AG09319 (cell line): Measurements from ENCODE around the gene BTBD3.

Source experiments
- DNase-seq: peaks from one replicate; pipeline ENCODE4 v3.0.0-alpha.2; 2010; ENCODE audit warnings: low read depth; ENCODE audit errors: extremely low read depth
- TF ChIP-seq, protein P1 (sequence below): IDR thresholded peaks from 2 replicates; pipeline ENCODE4 v1.5.1; 2011; ENCODE audit warnings: low read depth, mild to moderate bottlenecking, inconsistent platforms, low read length, moderate library complexity

Gene BTBD3

DNA sequence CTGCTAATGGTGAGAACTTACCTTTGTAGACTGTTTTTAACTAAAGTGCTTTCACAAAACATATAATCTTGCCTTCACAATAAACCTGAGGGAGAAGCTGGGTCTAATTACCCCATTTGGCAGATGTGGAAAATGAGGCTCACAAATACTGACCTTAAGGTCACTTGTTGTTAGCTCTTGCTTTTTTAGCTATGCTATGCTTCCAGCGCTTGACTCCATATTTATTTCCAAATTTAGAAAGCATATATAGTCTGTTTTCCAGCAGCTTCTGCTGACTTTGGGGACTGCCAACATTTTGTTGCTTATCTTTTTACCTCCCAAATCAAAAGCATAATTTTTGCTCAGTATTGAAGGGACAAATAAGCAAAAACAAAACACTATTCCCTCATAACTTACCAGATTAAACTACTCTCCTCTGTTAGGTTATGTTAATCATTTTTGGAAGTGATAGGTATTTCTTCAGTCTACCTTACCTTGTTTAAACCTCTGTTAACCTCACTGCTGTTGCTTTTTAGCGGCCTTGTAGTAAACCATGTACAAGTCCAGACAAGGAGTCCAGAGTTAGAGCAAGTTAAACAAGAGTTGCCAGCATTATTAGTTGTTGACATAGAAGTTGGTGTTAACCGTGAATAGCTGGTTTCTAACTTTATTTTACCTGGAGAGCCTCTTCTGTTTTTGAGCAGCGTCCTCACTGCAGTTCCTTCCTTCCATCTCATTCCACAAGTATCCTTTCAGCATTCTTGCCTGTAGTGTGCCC is 4.9 kb upstream of the BTBD3 start:
- TF ChIP-seq, protein P1, sequence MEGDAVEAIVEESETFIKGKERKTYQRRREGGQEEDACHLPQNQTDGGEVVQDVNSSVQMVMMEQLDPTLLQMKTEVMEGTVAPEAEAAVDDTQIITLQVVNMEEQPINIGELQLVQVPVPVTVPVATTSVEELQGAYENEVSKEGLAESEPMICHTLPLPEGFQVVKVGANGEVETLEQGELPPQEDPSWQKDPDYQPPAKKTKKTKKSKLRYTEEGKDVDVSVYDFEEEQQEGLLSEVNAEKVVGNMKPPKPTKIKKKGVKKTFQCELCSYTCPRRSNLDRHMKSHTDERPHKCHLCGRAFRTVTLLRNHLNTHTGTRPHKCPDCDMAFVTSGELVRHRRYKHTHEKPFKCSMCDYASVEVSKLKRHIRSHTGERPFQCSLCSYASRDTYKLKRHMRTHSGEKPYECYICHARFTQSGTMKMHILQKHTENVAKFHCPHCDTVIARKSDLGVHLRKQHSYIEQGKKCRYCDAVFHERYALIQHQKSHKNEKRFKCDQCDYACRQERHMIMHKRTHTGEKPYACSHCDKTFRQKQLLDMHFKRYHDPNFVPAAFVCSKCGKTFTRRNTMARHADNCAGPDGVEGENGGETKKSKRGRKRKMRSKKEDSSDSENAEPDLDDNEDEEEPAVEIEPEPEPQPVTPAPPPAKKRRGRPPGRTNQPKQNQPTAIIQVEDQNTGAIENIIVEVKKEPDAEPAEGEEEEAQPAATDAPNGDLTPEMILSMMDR: no peak
- no peak for DNase-seq

DNA sequence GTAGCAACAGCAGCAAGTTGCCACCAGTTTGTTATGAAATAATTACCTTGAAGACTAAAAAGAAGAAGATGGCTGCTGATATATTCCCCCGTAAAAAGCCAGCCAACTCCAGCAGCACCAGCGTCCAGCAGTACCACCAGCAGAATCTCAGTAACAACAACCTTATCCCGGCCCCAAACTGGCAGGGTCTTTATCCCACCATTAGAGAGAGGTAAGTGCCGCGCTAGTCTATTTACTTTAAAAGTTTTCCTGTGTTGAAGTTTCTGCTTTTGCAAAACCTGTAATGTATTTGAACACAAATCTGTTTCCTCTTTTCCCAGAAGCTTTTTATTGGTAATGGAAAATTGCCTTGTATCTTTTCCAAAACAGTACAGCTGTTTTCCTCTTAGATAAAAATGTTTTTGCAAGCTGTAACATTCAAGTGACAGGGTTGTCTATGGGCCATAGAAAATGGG is 725 bp downstream of the BTBD3 start:
- DNase-seq: no peak
- TF ChIP-seq, protein P1: no peak

DNA sequence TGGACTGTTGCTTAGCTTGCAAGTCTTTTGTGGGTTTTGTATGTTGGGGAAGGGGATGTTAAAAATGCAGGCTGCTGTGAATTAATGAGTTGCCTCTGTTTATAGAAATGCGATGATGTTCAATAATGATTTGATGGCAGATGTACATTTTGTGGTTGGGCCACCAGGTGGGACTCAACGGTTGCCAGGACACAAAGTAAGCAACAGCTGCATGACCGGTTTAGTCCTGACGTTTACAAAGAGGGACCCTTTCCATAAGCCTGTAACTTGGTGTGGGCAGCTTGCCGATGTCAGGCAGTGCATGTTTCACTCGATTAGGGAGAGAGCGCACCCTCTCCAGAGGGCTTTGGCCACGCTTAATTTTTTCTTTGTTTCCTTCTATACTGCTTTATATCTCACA is 1.3 kb downstream of the BTBD3 start:
- TF ChIP-seq, protein P1: no peak
- DNase-seq: no peak

DNA sequence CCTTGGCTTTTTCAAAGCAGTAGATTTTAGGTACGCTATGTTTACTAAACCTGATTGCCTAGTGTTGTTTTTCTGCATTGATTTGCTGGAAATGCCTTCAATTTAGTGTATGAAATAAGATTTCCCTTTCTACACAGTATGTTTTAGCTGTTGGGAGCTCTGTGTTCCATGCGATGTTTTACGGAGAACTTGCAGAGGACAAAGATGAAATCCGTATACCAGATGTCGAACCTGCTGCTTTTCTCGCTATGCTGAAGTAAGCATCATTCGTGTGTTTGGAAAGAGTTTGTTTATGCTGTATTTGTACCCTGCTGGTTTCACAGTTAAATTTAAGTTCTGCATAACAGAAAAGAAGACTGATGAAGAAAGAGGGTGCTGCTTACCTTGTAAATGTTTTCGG is 1.9 kb downstream of the BTBD3 start:
- TF ChIP-seq, protein P1: no peak
- DNase-seq: no peak

DNA sequence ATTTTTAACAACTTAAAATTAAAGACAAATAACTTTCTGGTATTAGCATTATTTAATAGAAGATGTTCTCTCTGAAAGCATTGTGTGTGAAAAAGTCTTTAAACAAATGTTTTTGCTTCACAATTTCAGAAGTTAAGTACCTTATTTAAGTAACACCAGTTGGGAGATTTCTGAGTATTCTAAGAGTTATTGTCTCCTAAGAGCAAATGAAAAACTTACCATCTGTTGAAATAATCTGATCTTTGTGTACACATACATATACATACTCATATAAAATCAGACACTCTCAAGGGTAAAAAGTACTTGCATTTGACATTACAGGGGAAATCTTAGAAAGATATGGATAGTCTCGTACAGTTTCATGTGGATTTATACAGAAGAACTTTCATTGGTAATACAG is 2.4 kb downstream of the BTBD3 start:
- no peak for DNase-seq
- TF ChIP-seq, protein P1: no peak

DNA sequence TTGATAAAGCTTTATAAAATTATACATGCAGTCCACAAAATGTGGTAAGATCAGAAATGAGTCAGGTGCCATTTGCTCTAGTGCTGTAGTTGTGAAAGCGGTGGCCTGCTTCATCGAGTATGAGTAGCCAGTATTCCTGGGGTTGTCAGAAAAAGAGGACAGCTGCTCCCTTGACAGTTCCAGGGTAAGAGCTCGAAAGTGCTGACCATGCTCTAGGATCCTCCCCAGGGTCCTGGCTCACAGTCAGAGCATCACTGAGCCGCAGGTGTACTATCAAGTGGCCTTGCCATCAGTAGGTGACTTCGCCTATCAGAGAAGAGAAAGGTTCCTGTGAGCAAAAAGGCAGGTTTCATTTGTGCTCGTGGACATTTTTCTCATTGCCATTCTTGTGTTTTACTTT is 3.6 kb downstream of the BTBD3 start:
- no peak for DNase-seq
- TF ChIP-seq, protein P1: no peak

DNA sequence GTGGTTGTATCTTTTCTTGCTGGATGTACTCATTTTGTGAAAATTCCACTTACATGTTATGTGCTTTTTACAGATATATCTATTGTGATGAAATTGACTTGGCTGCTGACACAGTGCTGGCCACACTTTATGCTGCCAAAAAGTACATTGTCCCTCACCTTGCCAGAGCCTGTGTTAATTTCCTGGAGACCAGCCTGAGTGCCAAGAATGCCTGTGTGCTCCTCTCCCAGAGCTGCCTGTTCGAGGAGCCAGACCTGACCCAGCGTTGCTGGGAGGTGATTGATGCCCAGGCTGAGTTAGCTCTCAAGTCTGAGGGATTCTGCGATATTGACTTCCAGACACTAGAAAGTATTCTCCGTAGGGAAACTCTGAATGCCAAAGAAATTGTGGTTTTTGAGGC is 4.9 kb downstream of the BTBD3 start:
- TF ChIP-seq, protein P1: no peak
- DNase-seq: no peak
